KBM-7 (cell line): ENCODE data around the gene RAD50.
"Not testable (repeated sequence)": the region's sequence is repeated elsewhere in the genome, so short reads cannot be mapped to it uniquely, and the experiment has no call there.

Experiments used
- DNase-seq: peaks from one replicate; pipeline ENCODE4 v3.0.0-alpha.2; 2015
- in situ Hi-C: fragments of 300-500 bp; cut with MboI; formaldehyde crosslinking; loops from 2 replicates; pipeline ENCODE4 v1.14.3; 2020; ENCODE audit warnings: low sequenced_read_pairs, low pct_unique_long_range_greater_than_20kb, mixed read lengths

Gene RAD50

GRCh38 chr5:132621699-132622098, 64.9 kb downstream of the RAD50 start:
- no peak for DNase-seq
- in situ Hi-C loops = no loop called here

- no peak for DNase-seq
- in situ Hi-C loops = no loop called here
These were observed 65.8 kb downstream of the RAD50 start for GRCh38 chr5:132622608-132623007.

GRCh38 chr5:132627470-132627869, 70.7 kb downstream of the RAD50 start:
- DNase-seq = no peak
- in situ Hi-C loops = no loop called here

- DNase-seq = no peak
- in situ Hi-C loops = no loop called here
These were observed 72.0 kb downstream of the RAD50 start for GRCh38 chr5:132628814-132629213.

- DNase-seq = no peak
- in situ Hi-C loops = no loop called here
These were observed 72.6 kb downstream of the RAD50 start for GRCh38 chr5:132629230-132629944.

- in situ Hi-C loops, DNase-seq: not testable (repeated sequence)
These were observed 76.8 kb downstream of the RAD50 start for GRCh38 chr5:132633587-132633986.

GRCh38 chr5:132635873-132636272, 79.1 kb downstream of the RAD50 start:
- no peak for DNase-seq
- in situ Hi-C loops = no loop called here

- in situ Hi-C loops = no loop called here
- no peak for DNase-seq
These were observed 80.5 kb downstream of the RAD50 start for GRCh38 chr5:132637241-132637640.

- in situ Hi-C loops = no loop called here
- DNase-seq = peak; percentile 36
These were observed 82.9 kb downstream of the RAD50 start for GRCh38 chr5:132639706-132640130.

GRCh38 chr5:132640613-132641012, 83.8 kb downstream of the RAD50 start:
- in situ Hi-C loops = no loop called here
- no peak for DNase-seq

GRCh38 chr5:132641241-132641723, 84.5 kb downstream of the RAD50 start:
- in situ Hi-C loops = no loop called here
- DNase-seq = no peak

- in situ Hi-C loops = no loop called here
- no peak for DNase-seq
These were observed 85.1 kb downstream of the RAD50 start for GRCh38 chr5:132641841-132642240.

GRCh38 chr5:132644177-132644576, 87.4 kb downstream of the RAD50 start:
- DNase-seq = no peak
- in situ Hi-C loops = no loop called here

- no peak for DNase-seq
- in situ Hi-C loops = no loop called here
These were observed 89.9 kb downstream of the RAD50 start for GRCh38 chr5:132646583-132647266.

GRCh38 chr5:132647473-132647872, 90.7 kb downstream of the RAD50 start:
- no peak for DNase-seq
- in situ Hi-C loops = no loop called here

GRCh38 chr5:132648355-132648754, 91.6 kb downstream of the RAD50 start:
- in situ Hi-C loops = no loop called here

GRCh38 chr5:132651838-132652469, 95.2 kb downstream of the RAD50 start:
- DNase-seq = no peak
- in situ Hi-C loops = no loop called here

More at GRCh38 chr5:132648355-132648754, 91.6 kb downstream of the RAD50 start:
- DNase-seq = no peak

- in situ Hi-C loops = no loop called here
- no peak for DNase-seq
These were observed 96.9 kb downstream of the RAD50 start for GRCh38 chr5:132653716-132654115.

GRCh38 chr5:132655821-132656773, 99.3 kb downstream of the RAD50 start:
- DNase-seq = no peak
- in situ Hi-C loops = no loop called here
